Neutrophil (primary cell): ENCODE results near the gene ZNF737.
"Not testable (repeated sequence)": the region's sequence is repeated elsewhere in the genome, so short reads cannot be mapped to it uniquely, and the experiment has no call there.

Experiments used
- H3K27ac ChIP-seq: fragments of 200-600 bp; sonication (generic); 2 replicates; pipeline ENCODE4 v1.5.1; 2016; ENCODE audit warnings: mild to moderate bottlenecking, moderate library complexity
- H3K27me3 ChIP-seq: fragments of 200-600 bp; sonication (generic); 2 replicates; pipeline ENCODE4 v1.6.0; 2016; ENCODE audit warnings: mild to moderate bottlenecking
- H3K36me3 ChIP-seq: fragments of 200-600 bp; sonication (generic); 2 replicates; pipeline ENCODE4 v1.5.1; 2017
- H3K4me1 ChIP-seq, 2 experiments: fragments of 200-600 bp in 1 of 2; sonication (generic) in 1 of 2; 1 replicate in 1 of 2; 2 replicates in 1 of 2; pipeline versions ENCODE4 v1.5.1 to v1.6.1; 2013 to 2016; ENCODE audit warnings: low read depth in 1 of 2, low read length in 1 of 2, mild to moderate bottlenecking in 1 of 2, moderate library complexity in 1 of 2; ENCODE audit not compliant: control insufficient read depth in 1 of 2, insufficient read depth in 1 of 2
- H3K4me3 ChIP-seq, 2 experiments: fragments of 200-600 bp in 1 of 2; sonication (generic) in 1 of 2; 1 replicate in 1 of 2; 2 replicates in 1 of 2; pipeline ENCODE4 v1.5.1; 2013 to 2016; ENCODE audit warnings: low read depth in 1 of 2, low read length in 1 of 2, mild to moderate bottlenecking in 1 of 2, moderate library complexity in 1 of 2
- H3K9me3 ChIP-seq: fragments of 200-600 bp; sonication (generic); 2 replicates; pipeline ENCODE4 v1.5.1; 2016
- TF ChIP-seq, protein P1 (sequence below): fragments of 200-600 bp; sonication (generic); IDR thresholded peaks from 2 replicates; pipeline ENCODE4 v1.5.1; 2016; ENCODE audit warnings: antibody characterized with exemption

Gene ZNF737

DNA sequence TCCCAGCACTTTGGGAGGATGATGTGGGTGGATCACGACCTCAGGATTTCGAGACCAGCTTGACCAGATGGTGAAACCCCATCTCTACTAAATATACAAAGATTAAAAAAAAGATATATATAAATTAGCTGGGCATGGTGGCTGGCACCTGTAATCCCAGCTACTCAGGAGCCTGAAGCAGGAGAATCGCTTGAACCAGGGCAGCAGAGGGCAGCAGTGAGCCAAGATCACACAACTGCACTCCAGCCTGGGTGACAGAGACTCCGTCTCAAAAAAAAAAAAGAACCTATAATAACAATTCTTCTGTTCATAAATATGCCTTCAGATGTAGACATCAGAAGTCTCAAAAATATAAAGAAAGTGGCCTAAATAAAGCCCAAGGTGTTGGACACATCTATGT lies 7.6 kb downstream of the ZNF737 start:
- Histone ChIP-seq H3K9me3 (peaks cover 30% of the 10 kb centered on the region), H3K4me1 (no peaks in the 10 kb centered on the region), H3K27me3 (no peaks in the 10 kb centered on the region), H3K4me3 (no peak overlapping the region), H3K27ac (no peak overlapping the region), H3K36me3 (no peaks in the 10 kb centered on the region)
- TF ChIP-seq, protein P1, sequence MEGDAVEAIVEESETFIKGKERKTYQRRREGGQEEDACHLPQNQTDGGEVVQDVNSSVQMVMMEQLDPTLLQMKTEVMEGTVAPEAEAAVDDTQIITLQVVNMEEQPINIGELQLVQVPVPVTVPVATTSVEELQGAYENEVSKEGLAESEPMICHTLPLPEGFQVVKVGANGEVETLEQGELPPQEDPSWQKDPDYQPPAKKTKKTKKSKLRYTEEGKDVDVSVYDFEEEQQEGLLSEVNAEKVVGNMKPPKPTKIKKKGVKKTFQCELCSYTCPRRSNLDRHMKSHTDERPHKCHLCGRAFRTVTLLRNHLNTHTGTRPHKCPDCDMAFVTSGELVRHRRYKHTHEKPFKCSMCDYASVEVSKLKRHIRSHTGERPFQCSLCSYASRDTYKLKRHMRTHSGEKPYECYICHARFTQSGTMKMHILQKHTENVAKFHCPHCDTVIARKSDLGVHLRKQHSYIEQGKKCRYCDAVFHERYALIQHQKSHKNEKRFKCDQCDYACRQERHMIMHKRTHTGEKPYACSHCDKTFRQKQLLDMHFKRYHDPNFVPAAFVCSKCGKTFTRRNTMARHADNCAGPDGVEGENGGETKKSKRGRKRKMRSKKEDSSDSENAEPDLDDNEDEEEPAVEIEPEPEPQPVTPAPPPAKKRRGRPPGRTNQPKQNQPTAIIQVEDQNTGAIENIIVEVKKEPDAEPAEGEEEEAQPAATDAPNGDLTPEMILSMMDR = no peak

DNA sequence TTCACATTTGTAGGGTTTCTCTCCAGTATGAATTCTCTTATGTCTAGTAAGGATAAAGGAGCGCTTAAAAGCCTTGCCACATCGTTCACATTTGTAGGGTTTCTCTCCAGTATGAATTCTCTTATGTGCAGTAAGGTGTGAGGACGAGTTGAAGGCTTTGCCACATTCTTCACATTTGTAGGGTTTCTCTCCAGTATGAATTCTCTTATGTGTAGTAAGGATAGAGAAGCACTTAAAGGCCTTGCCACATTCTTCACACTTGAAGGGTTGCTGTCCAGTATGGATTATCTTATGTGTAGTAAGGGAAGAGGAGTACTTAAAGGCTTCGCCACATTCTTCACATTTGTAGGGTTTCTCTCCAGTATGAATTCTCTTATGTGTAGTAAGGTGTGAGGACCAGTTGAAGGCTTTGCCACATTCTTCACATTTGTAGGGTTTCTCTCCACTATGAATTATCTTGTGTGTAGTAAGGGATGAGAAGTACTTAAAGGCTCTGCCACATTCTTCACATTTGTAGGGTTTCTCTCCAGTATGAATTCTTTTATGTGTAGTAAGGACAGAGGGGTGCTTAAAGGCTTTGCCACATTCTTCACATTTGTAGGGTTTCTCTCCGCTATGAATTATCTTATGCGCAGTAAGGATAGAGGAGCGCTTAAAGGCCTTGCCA lies 20.8 kb downstream of the ZNF737 start:
- H3K36me3 ChIP-seq = peaks cover 21% of the 10 kb centered on the region
- not testable (repeated sequence) for H3K4me1 ChIP-seq, H3K4me3 ChIP-seq, H3K27me3 ChIP-seq, H3K27ac ChIP-seq
- H3K9me3 ChIP-seq = peaks cover 85% of the 10 kb centered on the region

DNA sequence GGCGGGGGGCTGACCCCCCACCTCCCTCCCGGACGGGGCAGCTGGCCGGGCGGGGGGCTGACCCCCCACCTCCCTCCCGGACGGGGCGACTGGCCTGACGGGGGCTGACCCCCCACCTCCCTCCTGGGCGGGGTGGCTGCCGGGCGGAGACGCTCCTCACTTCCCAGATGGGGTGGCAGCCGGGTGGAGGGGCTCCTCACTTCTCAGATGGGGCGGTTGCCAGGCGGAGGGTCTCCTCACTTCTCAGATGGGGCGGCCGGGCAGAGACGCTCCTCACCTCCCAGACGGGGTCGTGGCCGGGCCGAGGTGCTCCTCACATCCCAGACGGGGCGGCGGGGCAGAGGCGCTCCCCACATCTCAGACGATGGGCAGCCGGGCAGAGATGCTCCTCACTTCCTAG lies 35.3 kb downstream of the ZNF737 start:
- H3K4me1 ChIP-seq, H3K27ac ChIP-seq, H3K27me3 ChIP-seq, H3K36me3 ChIP-seq, H3K4me3 ChIP-seq, H3K9me3 ChIP-seq: not testable (repeated sequence)

DNA sequence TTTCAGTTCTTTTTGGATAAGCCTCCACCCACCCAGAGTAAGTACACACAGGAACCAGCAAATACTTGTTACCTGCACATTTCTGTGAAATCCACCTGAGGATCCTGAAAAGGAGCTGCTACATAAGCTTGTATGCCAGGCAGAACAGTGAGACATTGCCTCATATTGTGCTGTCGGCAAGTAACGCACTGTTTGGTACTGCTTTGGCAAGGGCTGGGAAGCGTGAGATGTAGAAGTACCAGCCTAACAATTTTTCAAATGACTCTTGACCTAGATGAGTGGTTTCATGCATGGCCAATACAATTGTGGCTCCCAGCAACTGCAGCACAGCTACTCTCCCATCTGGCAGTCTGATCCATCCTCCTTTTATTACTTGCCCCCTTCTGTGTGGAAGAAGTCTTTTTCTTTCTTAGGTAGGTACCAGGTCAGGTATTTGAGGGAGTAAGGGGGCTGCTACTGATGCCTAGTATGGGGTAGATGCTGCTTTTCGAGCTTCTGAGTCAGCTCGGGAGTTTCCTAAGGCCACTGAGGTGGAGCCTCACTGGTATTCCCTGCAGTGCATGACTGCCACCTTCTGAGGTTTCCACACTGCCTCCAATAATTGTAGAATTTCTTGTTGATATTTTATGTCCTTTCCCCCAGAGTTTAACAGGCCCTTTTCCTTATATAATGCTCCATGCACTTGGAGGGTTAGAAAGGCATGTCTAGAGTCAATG lies 52.2 kb downstream of the ZNF737 start:
- H3K4me1 ChIP-seq = no peaks in the 10 kb centered on the region
- TF ChIP-seq, protein P1 = no peak
- no peaks in the 10 kb centered on the region for H3K36me3 ChIP-seq
- H3K9me3 ChIP-seq = no peaks in the 10 kb centered on the region
- no peak overlapping the region for H3K27ac ChIP-seq
- no peaks in the 10 kb centered on the region for H3K27me3 ChIP-seq
- no peak overlapping the region for H3K4me3 ChIP-seq

DNA sequence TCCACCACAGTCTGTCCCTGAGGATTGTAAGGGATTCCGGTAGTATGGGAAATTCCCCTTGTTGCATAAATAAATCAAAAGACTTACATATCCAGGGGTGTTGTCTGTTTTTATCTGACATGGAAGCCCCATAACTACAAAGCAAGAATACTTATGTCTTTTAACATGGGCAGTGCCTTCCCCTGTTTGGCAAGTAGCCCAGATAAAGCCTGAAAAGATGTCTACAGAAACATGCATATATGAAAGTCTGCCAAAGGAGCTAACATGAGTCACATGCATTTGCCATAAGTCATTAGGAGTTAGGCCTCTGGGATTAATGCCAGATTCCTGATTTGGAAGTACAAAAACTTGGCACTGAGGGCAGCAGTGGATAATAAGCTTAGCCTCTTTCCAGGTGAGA lies 62.1 kb downstream of the ZNF737 start:
- H3K27me3 ChIP-seq = no peaks in the 10 kb centered on the region
- H3K27ac ChIP-seq = no peak overlapping the region
- no peaks in the 10 kb centered on the region for H3K4me1 ChIP-seq
- no peaks in the 10 kb centered on the region for H3K36me3 ChIP-seq
- peaks cover 5% of the 10 kb centered on the region for H3K9me3 ChIP-seq
- H3K4me3 ChIP-seq = no peak overlapping the region
- TF ChIP-seq, protein P1 = no peak
